OCI-LY3 (cell line): Measurements from ENCODE around the gene CELF2.

Experiments used
- EZH2phosphoT487 ChIP-seq: fragments of 200-600 bp; shearing (Covaris generic); IDR thresholded peaks from 2 replicates; pipeline ENCODE4 v1.6.1; 2018; ENCODE audit warnings: antibody characterized with exemption, mixed run types, low read depth
- TF ChIP-seq, protein P1 (sequence below): fragments of 200-600, 300-600 bp; sonication (generic); IDR thresholded peaks from 2 replicates; pipeline ENCODE4 v1.5.1; 2014; ENCODE audit warnings: antibody characterized with exemption, low read length, low read depth

GRCh38 chr10:11214407-11214806 is 196.7 kb downstream of the CELF2 start:
- TF ChIP-seq, protein P1, sequence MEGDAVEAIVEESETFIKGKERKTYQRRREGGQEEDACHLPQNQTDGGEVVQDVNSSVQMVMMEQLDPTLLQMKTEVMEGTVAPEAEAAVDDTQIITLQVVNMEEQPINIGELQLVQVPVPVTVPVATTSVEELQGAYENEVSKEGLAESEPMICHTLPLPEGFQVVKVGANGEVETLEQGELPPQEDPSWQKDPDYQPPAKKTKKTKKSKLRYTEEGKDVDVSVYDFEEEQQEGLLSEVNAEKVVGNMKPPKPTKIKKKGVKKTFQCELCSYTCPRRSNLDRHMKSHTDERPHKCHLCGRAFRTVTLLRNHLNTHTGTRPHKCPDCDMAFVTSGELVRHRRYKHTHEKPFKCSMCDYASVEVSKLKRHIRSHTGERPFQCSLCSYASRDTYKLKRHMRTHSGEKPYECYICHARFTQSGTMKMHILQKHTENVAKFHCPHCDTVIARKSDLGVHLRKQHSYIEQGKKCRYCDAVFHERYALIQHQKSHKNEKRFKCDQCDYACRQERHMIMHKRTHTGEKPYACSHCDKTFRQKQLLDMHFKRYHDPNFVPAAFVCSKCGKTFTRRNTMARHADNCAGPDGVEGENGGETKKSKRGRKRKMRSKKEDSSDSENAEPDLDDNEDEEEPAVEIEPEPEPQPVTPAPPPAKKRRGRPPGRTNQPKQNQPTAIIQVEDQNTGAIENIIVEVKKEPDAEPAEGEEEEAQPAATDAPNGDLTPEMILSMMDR, result no peak
- TF ChIP-seq EZH2phosphoT487, result no peak
